Subcutaneous adipose tissue (tissue), 4 donors: ENCODE data around the gene C19orf25. TPM values are rescaled to one million over a fixed set of nuclear protein-coding genes. Genes with fewer than 3 reads are reported as not detected.

Experiments
- total RNA-seq, 4 donors: library from RNA; depleted of rRNA; stranded (reverse); fragments of >200 nt; gene quantifications; one replicate each; pipeline ENCODE4 v1.1.0, GENCODE V29; 2016
- TF ChIP-seq, protein P1 (sequence below): fragments of 450-650 bp; IDR thresholded peaks from one replicate; pipeline ENCODE4 v1.5.1; 2016; ENCODE audit warnings: low read depth, mild to moderate bottlenecking, control low read depth, antibody characterized with exemption, moderate library complexity

C19orf25 gene
- total RNA-seq, 4 donors from 2014 or later, result 2.9 to 29.4 (median 19.5) TPM

DNA sequence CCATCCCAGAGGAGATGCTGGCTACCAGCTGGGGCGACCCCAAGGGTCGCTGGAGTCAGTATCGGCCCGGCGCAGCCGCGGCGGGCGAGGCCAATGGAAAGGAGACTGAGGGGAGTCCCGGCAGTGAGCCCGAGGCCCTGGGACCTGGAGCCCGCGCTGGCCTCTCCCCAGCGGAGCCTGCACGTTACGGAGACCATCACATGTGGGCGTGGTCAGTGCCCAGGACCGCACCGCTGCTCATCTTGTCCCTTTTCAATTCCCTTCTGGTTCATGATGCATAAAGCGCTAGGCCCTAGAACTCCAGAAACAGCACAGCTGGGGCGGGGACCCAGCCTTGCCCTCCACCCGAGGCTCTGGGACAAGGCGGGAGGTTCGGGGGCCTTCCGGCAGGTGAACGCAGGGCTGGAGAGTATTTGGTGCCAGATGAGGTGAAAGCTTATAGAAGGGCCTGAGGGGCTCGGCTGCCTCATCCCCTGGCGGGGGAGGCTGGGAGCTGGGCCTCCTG is 8.0 kb downstream of the C19orf25 start:
- TF ChIP-seq, protein P1, sequence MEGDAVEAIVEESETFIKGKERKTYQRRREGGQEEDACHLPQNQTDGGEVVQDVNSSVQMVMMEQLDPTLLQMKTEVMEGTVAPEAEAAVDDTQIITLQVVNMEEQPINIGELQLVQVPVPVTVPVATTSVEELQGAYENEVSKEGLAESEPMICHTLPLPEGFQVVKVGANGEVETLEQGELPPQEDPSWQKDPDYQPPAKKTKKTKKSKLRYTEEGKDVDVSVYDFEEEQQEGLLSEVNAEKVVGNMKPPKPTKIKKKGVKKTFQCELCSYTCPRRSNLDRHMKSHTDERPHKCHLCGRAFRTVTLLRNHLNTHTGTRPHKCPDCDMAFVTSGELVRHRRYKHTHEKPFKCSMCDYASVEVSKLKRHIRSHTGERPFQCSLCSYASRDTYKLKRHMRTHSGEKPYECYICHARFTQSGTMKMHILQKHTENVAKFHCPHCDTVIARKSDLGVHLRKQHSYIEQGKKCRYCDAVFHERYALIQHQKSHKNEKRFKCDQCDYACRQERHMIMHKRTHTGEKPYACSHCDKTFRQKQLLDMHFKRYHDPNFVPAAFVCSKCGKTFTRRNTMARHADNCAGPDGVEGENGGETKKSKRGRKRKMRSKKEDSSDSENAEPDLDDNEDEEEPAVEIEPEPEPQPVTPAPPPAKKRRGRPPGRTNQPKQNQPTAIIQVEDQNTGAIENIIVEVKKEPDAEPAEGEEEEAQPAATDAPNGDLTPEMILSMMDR, result no peak

DNA sequence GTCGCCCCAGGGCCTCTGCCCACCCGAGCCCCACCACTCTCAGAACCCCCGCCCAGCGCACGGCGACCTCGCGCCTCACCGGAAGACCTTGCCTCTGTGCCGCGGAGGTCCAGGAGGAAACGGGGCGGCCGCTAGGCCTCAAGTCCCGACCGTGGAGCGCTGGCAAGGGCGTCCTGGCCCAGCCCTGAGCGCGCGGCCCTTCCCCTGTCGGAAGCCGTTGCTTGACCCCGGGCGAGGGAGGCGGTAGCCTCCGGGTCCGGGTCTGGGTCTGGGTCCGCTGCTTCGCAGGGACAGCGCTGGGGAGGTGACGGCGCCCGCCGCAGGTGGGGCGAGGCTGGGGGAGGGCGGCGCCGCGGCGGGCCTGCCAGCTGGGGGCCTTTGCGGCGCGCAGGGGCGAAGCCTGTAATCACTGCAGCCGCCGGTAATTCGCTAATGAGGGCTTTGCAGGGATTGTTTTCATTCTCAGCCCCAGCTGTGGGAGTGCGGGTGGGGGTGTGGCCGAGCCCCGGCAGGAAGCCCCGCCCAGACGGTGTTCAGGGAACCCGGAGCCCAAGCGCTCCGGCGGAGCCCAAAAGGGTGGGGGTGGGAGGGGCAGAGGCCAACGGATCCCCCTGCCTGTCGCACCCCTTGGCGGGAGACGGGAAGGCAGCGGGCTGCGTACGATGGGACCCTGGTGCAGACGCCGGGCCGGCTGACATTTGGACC is 8.6 kb downstream of the C19orf25 start:
- TF ChIP-seq, protein P1, result no peak

DNA sequence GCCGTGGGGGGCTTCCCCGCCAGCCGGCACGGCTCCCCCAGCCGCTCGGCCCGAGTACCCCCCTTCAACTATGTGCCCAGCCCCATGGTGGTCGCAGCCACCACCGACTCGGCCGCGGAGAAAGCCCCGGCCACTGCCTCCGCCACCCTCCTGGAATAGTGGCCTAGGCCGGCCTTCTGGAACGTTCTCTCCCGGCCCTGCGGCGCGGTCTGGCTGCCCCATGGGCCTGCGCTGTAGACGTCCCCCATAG is 9.0 kb downstream of the C19orf25 start:
- TF ChIP-seq, protein P1, result no peak

DNA sequence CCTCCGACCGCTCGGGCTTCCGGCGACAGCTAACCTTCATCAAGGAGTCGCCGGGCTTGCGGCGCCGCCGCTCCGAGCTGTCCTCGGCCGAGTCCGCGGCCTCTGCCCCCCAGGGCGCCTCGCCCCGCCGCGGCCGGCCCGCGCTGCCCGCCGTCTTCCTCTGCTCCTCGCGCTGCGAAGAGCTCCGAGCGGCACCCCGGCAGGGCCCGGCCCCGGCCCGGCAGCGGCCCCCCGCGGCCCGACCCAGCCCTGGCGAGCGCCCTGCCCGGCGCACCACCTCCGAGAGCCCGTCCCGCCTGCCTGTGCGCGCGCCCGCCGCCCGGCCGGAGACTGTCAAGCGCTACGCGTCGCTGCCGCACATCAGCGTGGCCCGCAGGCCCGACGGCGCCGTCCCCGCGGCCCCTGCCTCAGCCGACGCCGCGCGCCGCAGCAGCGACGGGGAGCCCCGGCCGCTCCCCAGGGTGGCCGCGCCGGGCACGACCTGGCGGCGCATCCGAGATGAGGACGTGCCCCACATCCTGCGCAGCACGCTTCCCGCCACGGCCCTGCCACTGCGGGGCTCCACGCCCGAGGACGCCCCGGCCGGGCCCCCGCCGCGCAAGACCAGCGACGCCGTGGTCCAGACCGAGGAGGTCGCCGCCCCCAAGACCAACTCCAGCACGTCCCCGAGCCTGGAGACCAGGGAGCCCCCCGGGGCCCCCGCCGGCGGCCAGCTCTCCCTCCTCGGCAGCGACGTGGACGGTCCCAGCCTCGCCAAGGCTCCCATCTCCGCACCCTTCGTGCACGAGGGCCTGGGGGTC is 9.6 kb downstream of the C19orf25 start:
- TF ChIP-seq, protein P1, result no peak

DNA sequence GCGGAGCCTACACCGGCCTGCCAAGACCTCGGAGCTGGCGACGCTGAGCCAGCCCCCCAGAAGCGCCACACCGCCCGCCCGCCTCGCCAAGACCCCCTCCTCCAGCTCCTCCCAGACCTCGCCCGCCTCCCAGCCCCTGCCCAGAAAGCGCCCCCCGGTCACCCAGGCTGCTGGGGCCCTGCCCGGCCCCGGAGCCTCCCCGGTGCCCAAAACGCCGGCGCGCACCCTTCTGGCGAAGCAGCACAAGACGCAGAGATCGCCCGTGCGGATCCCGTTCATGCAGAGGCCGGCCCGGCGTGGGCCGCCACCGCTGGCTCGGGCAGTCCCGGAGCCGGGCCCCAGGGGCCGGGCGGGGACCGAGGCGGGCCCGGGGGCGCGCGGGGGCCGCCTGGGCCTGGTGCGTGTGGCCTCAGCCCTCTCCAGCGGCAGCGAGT is 10.2 kb downstream of the C19orf25 start:
- TF ChIP-seq, protein P1, result no peak

DNA sequence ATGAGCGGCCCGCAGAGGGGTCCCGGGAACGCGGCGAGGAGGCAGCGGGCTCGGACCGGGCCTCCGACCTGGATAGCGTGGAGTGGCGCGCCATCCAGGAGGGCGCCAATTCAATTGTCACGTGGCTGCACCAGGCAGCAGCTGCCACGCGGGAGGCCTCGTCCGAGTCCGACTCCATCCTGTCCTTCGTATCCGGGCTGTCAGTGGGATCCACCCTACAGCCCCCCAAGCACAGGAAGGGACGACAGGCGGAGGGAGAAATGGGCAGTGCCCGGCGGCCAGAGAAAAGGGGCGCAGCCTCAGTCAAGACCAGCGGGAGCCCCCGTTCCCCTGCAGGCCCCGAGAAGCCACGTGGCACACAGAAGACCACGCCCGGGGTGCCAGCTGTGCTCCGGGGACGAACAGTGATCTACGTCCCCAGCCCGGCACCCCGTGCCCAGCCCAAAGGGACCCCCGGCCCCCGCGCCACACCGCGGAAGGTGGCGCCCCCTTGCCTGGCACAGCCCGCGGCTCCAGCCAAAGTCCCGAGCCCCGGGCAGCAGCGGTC is 10.7 kb downstream of the C19orf25 start:
- TF ChIP-seq, protein P1, result no peak
